ENCODE measurements around the gene TGFA.
"Not testable (repeated sequence)": the region's sequence is repeated elsewhere in the genome, so short reads cannot be mapped to it uniquely, and the experiment has no call there.

TGFA gene

GRCh38 chr2:70473101-70473722, 80.4 kb downstream of the TGFA start:
- TF ChIP-seq JUND (IDR thresholded peaks at IDR 0.05; ENCODE audit: low read depth) = no peak
- in situ Hi-C loops (cut with HindIII; ENCODE audit: low pct_unique_long_range_greater_than_20kb, low sequenced_read_pairs) = no loop called here
- DNase-seq (ENCODE audit: low read depth in 1 of 2, low spot score in 1 of 2) = no peak

- DNase-seq (ENCODE audit: low read depth in 1 of 2, low spot score in 1 of 2) = no peak
- in situ Hi-C loops (cut with HindIII; ENCODE audit: low pct_unique_long_range_greater_than_20kb, low sequenced_read_pairs) = no loop called here
- no peak for TF ChIP-seq JUND (IDR thresholded peaks at IDR 0.05; ENCODE audit: low read depth)
Measured at GRCh38 chr2:70472221-70472890, 81.3 kb downstream of the TGFA start.

GRCh38 chr2:70471129-70471528, 82.5 kb downstream of the TGFA start:
- TF ChIP-seq JUND (IDR thresholded peaks at IDR 0.05; ENCODE audit: low read depth) = no peak
- no peak for DNase-seq (ENCODE audit: low read depth in 1 of 2, low spot score in 1 of 2)

GRCh38 chr2:70469961-70470360, 83.7 kb downstream of the TGFA start:
- in situ Hi-C loops (cut with HindIII; ENCODE audit: low pct_unique_long_range_greater_than_20kb, low sequenced_read_pairs) = no loop called here
- DNase-seq (ENCODE audit: low read depth in 1 of 2, low spot score in 1 of 2) = no peak
- TF ChIP-seq JUND (IDR thresholded peaks at IDR 0.05; ENCODE audit: low read depth) = no peak

More at GRCh38 chr2:70471129-70471528, 82.5 kb downstream of the TGFA start:
- in situ Hi-C loops (cut with HindIII; ENCODE audit: low pct_unique_long_range_greater_than_20kb, low sequenced_read_pairs) = no loop called here

- no peak for TF ChIP-seq JUND (IDR thresholded peaks at IDR 0.05; ENCODE audit: low read depth)
- in situ Hi-C loops (cut with HindIII; ENCODE audit: low pct_unique_long_range_greater_than_20kb, low sequenced_read_pairs) = no loop called here
- no peak for DNase-seq (ENCODE audit: low read depth in 1 of 2, low spot score in 1 of 2)
Measured at GRCh38 chr2:70469435-70469834, 84.2 kb downstream of the TGFA start.

GRCh38 chr2:70468878-70469277, 84.7 kb downstream of the TGFA start:
- in situ Hi-C loops (cut with HindIII; ENCODE audit: low pct_unique_long_range_greater_than_20kb, low sequenced_read_pairs) = no loop called here

GRCh38 chr2:70467831-70468779, 85.5 kb downstream of the TGFA start:
- TF ChIP-seq JUND (IDR thresholded peaks at IDR 0.05; ENCODE audit: low read depth) = no peak
- no peak for DNase-seq (ENCODE audit: low read depth in 1 of 2, low spot score in 1 of 2)
- in situ Hi-C loops (cut with HindIII; ENCODE audit: low pct_unique_long_range_greater_than_20kb, low sequenced_read_pairs) = no loop called here

More at GRCh38 chr2:70468878-70469277, 84.7 kb downstream of the TGFA start:
- no peak for TF ChIP-seq JUND (IDR thresholded peaks at IDR 0.05; ENCODE audit: low read depth)
- no peak for DNase-seq (ENCODE audit: low read depth in 1 of 2, low spot score in 1 of 2)

- in situ Hi-C loops (cut with HindIII; ENCODE audit: low pct_unique_long_range_greater_than_20kb, low sequenced_read_pairs) = no loop called here
- TF ChIP-seq JUND (IDR thresholded peaks at IDR 0.05; ENCODE audit: low read depth) = no peak
- DNase-seq (ENCODE audit: low read depth in 1 of 2, low spot score in 1 of 2) = no peak
Measured at GRCh38 chr2:70467237-70467636, 86.4 kb downstream of the TGFA start.

- in situ Hi-C loops (cut with HindIII; ENCODE audit: low pct_unique_long_range_greater_than_20kb, low sequenced_read_pairs); DNase-seq (ENCODE audit: low read depth in 1 of 2, low spot score in 1 of 2): not testable (repeated sequence)
Measured at GRCh38 chr2:70466647-70467046, 87.0 kb downstream of the TGFA start.

GRCh38 chr2:70463997-70464396, 89.6 kb downstream of the TGFA start:
- no peak for DNase-seq (ENCODE audit: low read depth in 1 of 2, low spot score in 1 of 2)
- in situ Hi-C loops (cut with HindIII; ENCODE audit: low pct_unique_long_range_greater_than_20kb, low sequenced_read_pairs) = no loop called here
- no peak for TF ChIP-seq JUND (IDR thresholded peaks at IDR 0.05; ENCODE audit: low read depth)

GRCh38 chr2:70463581-70463980, 90.0 kb downstream of the TGFA start:
- TF ChIP-seq JUND (IDR thresholded peaks at IDR 0.05; ENCODE audit: low read depth) = no peak
- in situ Hi-C loops (cut with HindIII; ENCODE audit: low pct_unique_long_range_greater_than_20kb, low sequenced_read_pairs) = no loop called here
- DNase-seq (ENCODE audit: low read depth in 1 of 2, low spot score in 1 of 2) = no peak

GRCh38 chr2:70461981-70462876, 91.4 kb downstream of the TGFA start:
- no peak for DNase-seq (ENCODE audit: low read depth in 1 of 2, low spot score in 1 of 2)
- TF ChIP-seq JUND (IDR thresholded peaks at IDR 0.05; ENCODE audit: low read depth) = no peak
- in situ Hi-C loops (cut with HindIII; ENCODE audit: low pct_unique_long_range_greater_than_20kb, low sequenced_read_pairs) = no loop called here

Data from T47D (cell line).